HG02623 (cell line): ENCODE measurements around the gene C2orf69.

Source experiments
- ATAC-seq: cut with Tn5 transposase; IDR thresholded peaks from one replicate; pipeline ENCODE4 v1.9.1; 2021; ENCODE audit warnings: moderate library complexity; ENCODE audit not compliant: unreplicated experiment

C2orf69 gene

GRCh38 chr2:199966976-199967375 is 55.9 kb downstream of the C2orf69 start:
- ATAC-seq: no peak

GRCh38 chr2:199968126-199968525 is 57.0 kb downstream of the C2orf69 start:
- ATAC-seq: no peak

- no peak for ATAC-seq
Measured at GRCh38 chr2:199972088-199972626, 61.1 kb downstream of the C2orf69 start.

- no peak for ATAC-seq
Measured at GRCh38 chr2:199973703-199974102, 62.6 kb downstream of the C2orf69 start.

GRCh38 chr2:199975273-199975895 is 64.3 kb downstream of the C2orf69 start:
- no peak for ATAC-seq
